ENCODE measurements around the gene S100A7A.

Gene S100A7A

DNA sequence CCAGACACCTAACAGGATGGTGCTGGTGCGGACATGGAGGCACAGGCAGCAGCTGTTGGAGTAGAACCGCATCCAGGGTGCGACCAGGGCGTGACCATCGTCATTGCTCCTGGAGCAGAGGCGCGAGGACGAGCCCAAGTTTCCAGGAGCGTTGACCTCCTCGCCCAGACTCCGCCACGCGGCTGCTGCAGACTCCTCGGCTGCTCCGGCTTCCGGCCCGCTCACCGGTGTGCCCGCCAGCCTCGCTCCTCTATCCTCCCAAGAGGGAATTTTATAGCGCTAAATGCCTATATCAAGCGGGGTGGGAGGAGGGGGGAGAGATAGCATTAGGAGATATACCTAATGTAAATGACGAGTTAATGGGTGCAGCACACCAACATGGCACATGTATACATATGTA, 35.6 kb upstream of the S100A7A start:
- DNase-seq (ENCODE audit: low read depth in 1 of 2, low spot score in 1 of 2) = no peak
- no peak overlapping the region for H3K27ac ChIP-seq (replicated peaks)
- TF ChIP-seq SPI1 (IDR thresholded peaks at IDR 0.05; ENCODE audit: borderline replicate concordance, low read depth) = no peak
- TF ChIP-seq, protein P1, sequence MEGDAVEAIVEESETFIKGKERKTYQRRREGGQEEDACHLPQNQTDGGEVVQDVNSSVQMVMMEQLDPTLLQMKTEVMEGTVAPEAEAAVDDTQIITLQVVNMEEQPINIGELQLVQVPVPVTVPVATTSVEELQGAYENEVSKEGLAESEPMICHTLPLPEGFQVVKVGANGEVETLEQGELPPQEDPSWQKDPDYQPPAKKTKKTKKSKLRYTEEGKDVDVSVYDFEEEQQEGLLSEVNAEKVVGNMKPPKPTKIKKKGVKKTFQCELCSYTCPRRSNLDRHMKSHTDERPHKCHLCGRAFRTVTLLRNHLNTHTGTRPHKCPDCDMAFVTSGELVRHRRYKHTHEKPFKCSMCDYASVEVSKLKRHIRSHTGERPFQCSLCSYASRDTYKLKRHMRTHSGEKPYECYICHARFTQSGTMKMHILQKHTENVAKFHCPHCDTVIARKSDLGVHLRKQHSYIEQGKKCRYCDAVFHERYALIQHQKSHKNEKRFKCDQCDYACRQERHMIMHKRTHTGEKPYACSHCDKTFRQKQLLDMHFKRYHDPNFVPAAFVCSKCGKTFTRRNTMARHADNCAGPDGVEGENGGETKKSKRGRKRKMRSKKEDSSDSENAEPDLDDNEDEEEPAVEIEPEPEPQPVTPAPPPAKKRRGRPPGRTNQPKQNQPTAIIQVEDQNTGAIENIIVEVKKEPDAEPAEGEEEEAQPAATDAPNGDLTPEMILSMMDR (IDR thresholded peaks at IDR 0.05; ENCODE audit: insufficient read depth, low read length) = no peak
- TF ChIP-seq, protein P2, sequence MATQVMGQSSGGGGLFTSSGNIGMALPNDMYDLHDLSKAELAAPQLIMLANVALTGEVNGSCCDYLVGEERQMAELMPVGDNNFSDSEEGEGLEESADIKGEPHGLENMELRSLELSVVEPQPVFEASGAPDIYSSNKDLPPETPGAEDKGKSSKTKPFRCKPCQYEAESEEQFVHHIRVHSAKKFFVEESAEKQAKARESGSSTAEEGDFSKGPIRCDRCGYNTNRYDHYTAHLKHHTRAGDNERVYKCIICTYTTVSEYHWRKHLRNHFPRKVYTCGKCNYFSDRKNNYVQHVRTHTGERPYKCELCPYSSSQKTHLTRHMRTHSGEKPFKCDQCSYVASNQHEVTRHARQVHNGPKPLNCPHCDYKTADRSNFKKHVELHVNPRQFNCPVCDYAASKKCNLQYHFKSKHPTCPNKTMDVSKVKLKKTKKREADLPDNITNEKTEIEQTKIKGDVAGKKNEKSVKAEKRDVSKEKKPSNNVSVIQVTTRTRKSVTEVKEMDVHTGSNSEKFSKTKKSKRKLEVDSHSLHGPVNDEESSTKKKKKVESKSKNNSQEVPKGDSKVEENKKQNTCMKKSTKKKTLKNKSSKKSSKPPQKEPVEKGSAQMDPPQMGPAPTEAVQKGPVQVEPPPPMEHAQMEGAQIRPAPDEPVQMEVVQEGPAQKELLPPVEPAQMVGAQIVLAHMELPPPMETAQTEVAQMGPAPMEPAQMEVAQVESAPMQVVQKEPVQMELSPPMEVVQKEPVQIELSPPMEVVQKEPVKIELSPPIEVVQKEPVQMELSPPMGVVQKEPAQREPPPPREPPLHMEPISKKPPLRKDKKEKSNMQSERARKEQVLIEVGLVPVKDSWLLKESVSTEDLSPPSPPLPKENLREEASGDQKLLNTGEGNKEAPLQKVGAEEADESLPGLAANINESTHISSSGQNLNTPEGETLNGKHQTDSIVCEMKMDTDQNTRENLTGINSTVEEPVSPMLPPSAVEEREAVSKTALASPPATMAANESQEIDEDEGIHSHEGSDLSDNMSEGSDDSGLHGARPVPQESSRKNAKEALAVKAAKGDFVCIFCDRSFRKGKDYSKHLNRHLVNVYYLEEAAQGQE (IDR thresholded peaks at IDR 0.05; ENCODE audit: insufficient replicate concordance, low read depth) = no peak
- TF ChIP-seq GABPA (IDR thresholded peaks at IDR 0.05; ENCODE audit: low read depth) = no peak
- no peak for TF ChIP-seq POLR2AphosphoS5 (IDR thresholded peaks at IDR 0.05; ENCODE audit: low read depth)
- no peak overlapping the region for H3K4me3 ChIP-seq (replicated peaks; ENCODE audit: insufficient read depth, low read length)
- peaks cover 10% of the 10 kb centered on the region for H3K27me3 ChIP-seq (ENCODE audit: insufficient read depth, poor library complexity, severe bottlenecking)

DNA sequence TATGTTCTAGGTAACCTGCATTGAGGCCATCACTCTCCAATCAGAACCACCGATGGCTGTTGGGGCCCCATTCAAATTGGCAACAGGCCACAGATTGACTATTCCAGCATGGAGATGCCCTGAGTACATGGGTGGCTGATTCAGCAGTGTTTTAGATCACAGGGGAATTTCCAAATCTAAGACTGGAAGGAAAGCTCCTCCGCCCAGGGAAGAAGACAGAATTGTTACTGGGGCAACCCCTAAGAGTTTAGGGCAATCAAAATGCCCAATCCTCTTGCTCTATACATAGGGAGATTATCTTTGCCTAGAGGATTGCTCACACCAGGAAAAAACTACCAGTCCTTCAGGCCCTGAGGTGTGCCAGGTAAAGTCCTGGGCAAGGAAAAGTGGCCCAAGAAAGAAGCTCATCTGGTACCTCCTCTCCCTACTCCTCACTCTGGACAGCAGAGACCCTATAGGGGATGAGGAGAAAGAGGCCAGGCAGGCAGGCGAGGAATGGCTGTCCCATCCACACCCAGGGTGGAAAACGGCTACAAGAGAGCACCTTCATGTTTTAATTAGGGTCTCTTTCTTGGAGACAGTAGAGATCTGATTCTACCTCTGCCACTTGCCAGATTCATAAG, 31.3 kb upstream of the S100A7A start:
- no peak for DNase-seq (ENCODE audit: low read depth in 1 of 2, low spot score in 1 of 2)
- Histone ChIP-seq H3K27me3 (ENCODE audit: insufficient read depth, poor library complexity, severe bottlenecking) (no peaks in the 10 kb centered on the region), H3K27ac (replicated peaks) (no peak overlapping the region; the same call in 1 of the 2 replicates), H3K4me3 (replicated peaks; ENCODE audit: insufficient read depth, low read length) (no peak overlapping the region)
- no peak for TF ChIP-seq POLR2AphosphoS5 (IDR thresholded peaks at IDR 0.05; ENCODE audit: low read depth)
- no peak for TF ChIP-seq SPI1 (IDR thresholded peaks at IDR 0.05; ENCODE audit: borderline replicate concordance, low read depth)
- TF ChIP-seq, protein P1 (IDR thresholded peaks at IDR 0.05; ENCODE audit: insufficient read depth, low read length) = no peak
- no peak for TF ChIP-seq GABPA (IDR thresholded peaks at IDR 0.05; ENCODE audit: low read depth)
- TF ChIP-seq, protein P2 (IDR thresholded peaks at IDR 0.05; ENCODE audit: insufficient replicate concordance, low read depth) = no peak

DNA sequence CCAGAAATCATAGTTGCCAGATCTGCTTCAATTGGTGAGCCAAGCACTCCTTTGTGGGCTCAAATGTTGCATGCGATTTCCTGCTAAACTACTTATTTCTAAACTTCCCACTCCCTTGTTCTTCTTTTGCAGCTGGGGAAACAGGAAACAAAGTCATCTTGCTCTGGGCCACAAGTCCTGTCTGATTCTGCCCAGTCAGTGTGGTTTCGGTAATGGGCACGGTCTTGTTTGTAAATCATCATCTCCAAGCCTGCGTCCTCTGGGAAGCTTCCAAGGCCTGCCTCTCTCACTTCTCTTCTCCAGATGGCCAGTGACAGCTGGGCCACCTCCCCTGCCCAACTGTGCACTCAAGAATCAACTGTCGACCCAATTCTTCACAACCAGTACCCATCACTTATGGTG, 29.8 kb upstream of the S100A7A start:
- DNase-seq (ENCODE audit: low read depth in 1 of 2, low spot score in 1 of 2) = peak; percentile 53 to 94
- H3K27me3 ChIP-seq (ENCODE audit: insufficient read depth, poor library complexity, severe bottlenecking) = no peaks in the 10 kb centered on the region
- peak; percentile 50; the same call in 1 of the 2 replicates for TF ChIP-seq SPI1 (IDR thresholded peaks at IDR 0.05; ENCODE audit: borderline replicate concordance, low read depth)
- TF ChIP-seq, protein P2 (IDR thresholded peaks at IDR 0.05; ENCODE audit: insufficient replicate concordance, low read depth) = peak; percentile 53
- peak; percentile 93 for TF ChIP-seq POLR2AphosphoS5 (IDR thresholded peaks at IDR 0.05; ENCODE audit: low read depth)
- TF ChIP-seq GABPA (IDR thresholded peaks at IDR 0.05; ENCODE audit: low read depth) = peak; percentile 48; the same call in 1 of the 2 replicates
- TF ChIP-seq, protein P1 (IDR thresholded peaks at IDR 0.05; ENCODE audit: insufficient read depth, low read length) = no peak

More for the DNA sequence above, 29.8 kb upstream of the S100A7A start:
- Histone ChIP-seq H3K27ac (replicated peaks) (peak overlapping the region; percentile 63), H3K4me3 (replicated peaks; ENCODE audit: insufficient read depth, low read length) (no peak overlapping the region)
